Skeletal muscle cell (primary cell): ENCODE data around the gene MSL3B.

Source experiments
- DNase-seq: peaks from one replicate; pipeline ENCODE4 v3.0.0-alpha.2; 2010; ENCODE audit warnings: low read depth
- H3K4me3 ChIP-seq: 2 replicates; pipeline ENCODE4 v1.5.1; 2011; ENCODE audit warnings: low read depth, mild to moderate bottlenecking, control low read depth, low read length, moderate library complexity

The MSL3B gene

DNA sequence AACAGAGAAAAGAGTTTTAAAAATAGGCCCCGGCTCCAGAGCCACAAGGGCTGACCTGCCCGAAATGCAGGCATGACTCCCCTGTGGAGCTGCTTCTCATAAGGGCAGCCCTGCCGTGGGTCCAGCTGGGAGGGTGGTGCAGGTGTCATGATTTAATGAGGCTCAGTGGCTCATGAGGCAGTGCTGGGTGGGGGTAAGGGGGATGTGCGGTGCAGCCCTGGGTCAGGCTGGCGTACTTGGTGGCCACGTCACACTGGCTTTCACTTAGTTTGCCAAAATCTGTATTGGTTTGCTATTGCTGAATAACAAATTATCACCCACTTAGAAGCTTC, 47.4 kb downstream of the MSL3B start:
- DNase-seq: no peak
- H3K4me3 ChIP-seq: no peak overlapping the region

DNA sequence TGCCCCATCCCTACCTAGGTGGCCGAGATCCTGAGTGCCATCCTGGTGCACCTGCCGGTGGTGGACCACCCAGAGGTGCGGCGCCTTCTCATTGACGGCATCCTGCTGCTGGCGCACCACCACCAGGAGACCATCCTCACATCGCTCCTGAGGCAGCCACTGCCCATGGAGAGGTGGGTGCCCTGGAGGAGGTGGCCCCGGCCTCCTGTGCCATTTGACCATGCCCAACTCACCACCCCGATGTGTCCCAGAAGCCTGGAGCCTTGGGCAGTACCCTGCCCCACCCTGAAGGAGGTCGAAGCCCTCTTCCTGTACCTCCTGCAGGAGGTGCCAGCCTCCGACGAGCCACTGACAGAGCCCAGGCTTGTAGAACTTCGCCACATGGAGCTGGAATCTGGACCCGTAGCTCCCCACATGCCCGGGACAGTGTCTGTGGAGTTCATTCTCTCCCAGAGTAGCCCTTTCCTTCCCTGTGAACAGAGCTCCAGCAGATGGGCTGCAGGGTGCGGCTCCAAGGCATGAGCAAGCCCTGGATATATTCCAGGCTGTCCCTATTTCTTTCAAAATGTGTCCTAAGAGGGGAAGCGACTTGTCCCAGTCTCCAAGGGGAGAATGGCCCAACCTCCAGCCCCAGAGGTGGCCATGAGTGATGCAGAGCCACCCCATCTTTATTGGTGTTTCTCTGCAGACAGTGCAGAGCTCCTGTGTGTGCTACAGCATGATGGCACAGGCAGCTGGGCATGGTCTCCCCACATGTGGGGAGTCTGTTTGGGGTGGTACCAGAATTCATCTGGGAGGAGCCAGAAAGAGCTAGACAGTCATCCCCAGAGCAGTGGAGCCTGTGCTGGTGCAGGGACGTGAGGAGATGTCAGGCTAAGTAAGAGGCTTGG, 48.1 kb downstream of the MSL3B start:
- no peak for DNase-seq
- no peak overlapping the region for H3K4me3 ChIP-seq

GRCh38 chr2:233818639-233819621, 49.3 kb downstream of the MSL3B start:
- no peak for DNase-seq

GRCh38 chr2:233817995-233818638, 50.1 kb downstream of the MSL3B start:
- no peak for DNase-seq
- H3K4me3 ChIP-seq: no peak overlapping the region

More at GRCh38 chr2:233818639-233819621, 49.3 kb downstream of the MSL3B start:
- no peak overlapping the region for H3K4me3 ChIP-seq

- no peak overlapping the region for H3K4me3 ChIP-seq
- DNase-seq: no peak
Observed at GRCh38 chr2:233817361-233817911, 50.8 kb downstream of the MSL3B start.

GRCh38 chr2:233816771-233817170, 51.4 kb downstream of the MSL3B start:
- DNase-seq: no peak
- H3K4me3 ChIP-seq: no peak overlapping the region

DNA sequence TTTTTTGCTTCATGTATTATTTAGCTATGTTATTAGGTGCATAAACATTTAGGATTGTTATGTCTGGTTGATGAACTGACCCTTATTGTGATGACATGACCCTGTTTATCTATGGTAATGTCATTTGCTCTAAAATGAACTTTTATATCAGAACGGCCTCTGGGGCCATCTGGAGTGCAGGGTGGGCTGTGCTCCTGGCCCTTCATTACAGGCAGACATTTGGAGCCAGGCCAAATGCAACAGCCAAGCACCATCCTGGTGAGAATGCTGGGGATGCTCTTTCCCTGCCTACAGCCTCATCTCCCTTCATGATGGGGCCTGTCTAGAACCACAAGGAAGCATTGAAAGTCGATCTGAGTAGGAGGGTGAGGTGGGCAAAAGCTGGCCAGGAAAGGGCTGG, 51.9 kb downstream of the MSL3B start:
- no peak for DNase-seq
- H3K4me3 ChIP-seq: no peak overlapping the region

- H3K4me3 ChIP-seq: no peak overlapping the region
- no peak for DNase-seq
Observed at GRCh38 chr2:233815861-233816260, 52.3 kb downstream of the MSL3B start.
